Measurements from ENCODE around the gene ARID1B. TPM values are rescaled to one million over a fixed set of nuclear protein-coding genes. Genes with fewer than 3 reads are reported as not detected.

Gene ARID1B
- total RNA-seq, 4 donors from 2014 or later: 87.1 to 194 (median 115) TPM

- H3K4me1 ChIP-seq: peaks cover 0 to 24% (median 8%) of the 10 kb centered on the region in 4 donors
- intact Hi-C loops (cut with DNase I; ENCODE audit: low total_unique reads): no loop called here
- no peaks in the 10 kb centered on the region for H3K27me3 ChIP-seq
- H3K9me3 ChIP-seq: no peaks in the 10 kb centered on the region
- 71 to 88% methylated on average over 3 to 16 of the region's 21 CpGs for WGBS, 2 donors (ENCODE audit: low coverage in 1 of 2)
- in situ Hi-C loops (cut with MboI; ENCODE audit: low pct_ligation_motif_present in 1 of 4, low pct_unique_long_range_greater_than_20kb in 1 of 4, low sequenced_read_pairs in 3 of 4): no loop called here
- no peak overlapping the region for H3K4me3 ChIP-seq
- H3K36me3 ChIP-seq: no peaks in the 10 kb centered on the region
- DNase-seq: no peak
- TF ChIP-seq POLR2AphosphoS5 (IDR thresholded peaks at IDR 0.05) (no peak), EP300 (IDR thresholded peaks at IDR 0.05; ENCODE audit: low read depth) (no peak), POLR2A (IDR thresholded peaks at IDR 0.05) (no peak), CTCF (IDR thresholded peaks at IDR 0.05) (no peak)
- no peak overlapping the region for H3K27ac ChIP-seq
Measured at GRCh38 chr6:157246048-157246630, 469.0 kb downstream of the ARID1B start.

GRCh38 chr6:157246771-157247484 lies 469.8 kb downstream of the ARID1B start:
- DNase-seq: no peak
- no peaks in the 10 kb centered on the region for H3K36me3 ChIP-seq
- intact Hi-C loops (cut with DNase I; ENCODE audit: low total_unique reads): no loop called here
- no peak overlapping the region for H3K27ac ChIP-seq
- H3K27me3 ChIP-seq: no peaks in the 10 kb centered on the region
- in situ Hi-C loops (cut with MboI; ENCODE audit: low pct_ligation_motif_present in 1 of 4, low pct_unique_long_range_greater_than_20kb in 1 of 4, low sequenced_read_pairs in 3 of 4): no loop called here
- 91 to 100% methylated on average over 3 to 14 of the region's 14 CpGs for WGBS, 2 donors (ENCODE audit: low coverage in 1 of 2)
- no peak overlapping the region for H3K4me3 ChIP-seq
- no peaks in the 10 kb centered on the region for H3K9me3 ChIP-seq
- peaks cover 0 to 18% (median 5%) of the 10 kb centered on the region in 4 donors for H3K4me1 ChIP-seq
- TF ChIP-seq POLR2AphosphoS5 (IDR thresholded peaks at IDR 0.05) (no peak), CTCF (IDR thresholded peaks at IDR 0.05) (no peak), POLR2A (IDR thresholded peaks at IDR 0.05) (no peak), EP300 (IDR thresholded peaks at IDR 0.05; ENCODE audit: low read depth) (no peak)

GRCh38 chr6:157248264-157248663 lies 471.1 kb downstream of the ARID1B start:
- no peaks in the 10 kb centered on the region for H3K9me3 ChIP-seq
- no peak overlapping the region for H3K4me3 ChIP-seq
- H3K27me3 ChIP-seq: no peaks in the 10 kb centered on the region
- peaks cover 0 to 12% (median 0%) of the 10 kb centered on the region in 4 donors for H3K4me1 ChIP-seq
- no peak overlapping the region for H3K27ac ChIP-seq
- WGBS, 2 donors (ENCODE audit: low coverage in 1 of 2): 69 to 75% methylated on average over 1 of the region's 1 CpG
- in situ Hi-C loops (cut with MboI; ENCODE audit: low pct_ligation_motif_present in 1 of 4, low pct_unique_long_range_greater_than_20kb in 1 of 4, low sequenced_read_pairs in 3 of 4): no loop called here
- DNase-seq: no peak
- TF ChIP-seq CTCF (IDR thresholded peaks at IDR 0.05) (no peak), POLR2AphosphoS5 (IDR thresholded peaks at IDR 0.05) (no peak), POLR2A (IDR thresholded peaks at IDR 0.05) (no peak), EP300 (IDR thresholded peaks at IDR 0.05; ENCODE audit: low read depth) (no peak)
- intact Hi-C loops (cut with DNase I; ENCODE audit: low total_unique reads): no loop called here
- no peaks in the 10 kb centered on the region for H3K36me3 ChIP-seq

GRCh38 chr6:157249826-157250225 lies 472.6 kb downstream of the ARID1B start:
- WGBS, 2 donors (ENCODE audit: low coverage in 1 of 2): 92% methylated on average over 8 of the region's 8 CpGs; no CpG with 5 or more reads in 1 of the 2 donors
- no peak overlapping the region for H3K27ac ChIP-seq
- no peak for DNase-seq
- no peak overlapping the region for H3K4me3 ChIP-seq
- no peak for TF ChIP-seq EP300 (IDR thresholded peaks at IDR 0.05; ENCODE audit: low read depth)
- TF ChIP-seq POLR2A (IDR thresholded peaks at IDR 0.05): no peak
- no peak for TF ChIP-seq CTCF (IDR thresholded peaks at IDR 0.05)
- TF ChIP-seq POLR2AphosphoS5 (IDR thresholded peaks at IDR 0.05): no peak
- intact Hi-C loops (cut with DNase I; ENCODE audit: low total_unique reads): no loop called here
- no peaks in the 10 kb centered on the region for H3K27me3 ChIP-seq
- H3K4me1 ChIP-seq: peaks cover 0 to 7% (median 0%) of the 10 kb centered on the region in 4 donors
- no peaks in the 10 kb centered on the region for H3K9me3 ChIP-seq
- no peaks in the 10 kb centered on the region for H3K36me3 ChIP-seq
- in situ Hi-C loops (cut with MboI; ENCODE audit: low pct_ligation_motif_present in 1 of 4, low pct_unique_long_range_greater_than_20kb in 1 of 4, low sequenced_read_pairs in 3 of 4): no loop called here

All from transverse colon (tissue), 4 donors.